Hematopoietic multipotent progenitor cell treated with erythropoietin and hydrocortisone succinate and interleukin-3 and kit ligand, for 17 days (in vitro differentiated cells): ENCODE measurements around the gene CYP27C1.

Experiments used
- DNase-seq: peaks from one replicate; pipeline ENCODE4 v3.0.0-alpha.2; 2015; ENCODE audit warnings: low spot score

Gene CYP27C1

GRCh38 chr2:127150996-127151395 is 69.1 kb downstream of the CYP27C1 start:
- DNase-seq: no peak

GRCh38 chr2:127149384-127149783 is 70.7 kb downstream of the CYP27C1 start:
- DNase-seq: no peak

GRCh38 chr2:127146820-127147502 is 73.1 kb downstream of the CYP27C1 start:
- no peak for DNase-seq

- DNase-seq: no peak
Measured at GRCh38 chr2:127146071-127146725, 73.9 kb downstream of the CYP27C1 start.

- DNase-seq: no peak
Measured at GRCh38 chr2:127145280-127145895, 74.7 kb downstream of the CYP27C1 start.

- no peak for DNase-seq
Measured at GRCh38 chr2:127143841-127144782, 76.0 kb downstream of the CYP27C1 start.

GRCh38 chr2:127142663-127143630 is 77.2 kb downstream of the CYP27C1 start:
- no peak for DNase-seq

- DNase-seq: no peak
Measured at GRCh38 chr2:127140538-127140937, 79.6 kb downstream of the CYP27C1 start.

- no peak for DNase-seq
Measured at GRCh38 chr2:127139766-127140165, 80.3 kb downstream of the CYP27C1 start.

- no peak for DNase-seq
Measured at GRCh38 chr2:127138281-127138680, 81.8 kb downstream of the CYP27C1 start.

GRCh38 chr2:127137741-127138140 is 82.4 kb downstream of the CYP27C1 start:
- DNase-seq: no peak

GRCh38 chr2:127137225-127137624 is 82.9 kb downstream of the CYP27C1 start:
- no peak for DNase-seq

- no peak for DNase-seq
Measured at GRCh38 chr2:127134833-127135830, 85.0 kb downstream of the CYP27C1 start.

- no peak for DNase-seq
Measured at GRCh38 chr2:127134235-127134634, 85.9 kb downstream of the CYP27C1 start.
